NCI-H2171 (cell line): ENCODE measurements around the gene BCL2.
"Not testable (repeated sequence)": the region's sequence is repeated elsewhere in the genome, so short reads cannot be mapped to it uniquely, and the experiment has no call there.

ENCODE experiments used
- DNase-seq: peaks from one replicate; lab custom pipeline; 2025; lab: John Stamatoyannopoulos, UW

BCL2 gene

DNA sequence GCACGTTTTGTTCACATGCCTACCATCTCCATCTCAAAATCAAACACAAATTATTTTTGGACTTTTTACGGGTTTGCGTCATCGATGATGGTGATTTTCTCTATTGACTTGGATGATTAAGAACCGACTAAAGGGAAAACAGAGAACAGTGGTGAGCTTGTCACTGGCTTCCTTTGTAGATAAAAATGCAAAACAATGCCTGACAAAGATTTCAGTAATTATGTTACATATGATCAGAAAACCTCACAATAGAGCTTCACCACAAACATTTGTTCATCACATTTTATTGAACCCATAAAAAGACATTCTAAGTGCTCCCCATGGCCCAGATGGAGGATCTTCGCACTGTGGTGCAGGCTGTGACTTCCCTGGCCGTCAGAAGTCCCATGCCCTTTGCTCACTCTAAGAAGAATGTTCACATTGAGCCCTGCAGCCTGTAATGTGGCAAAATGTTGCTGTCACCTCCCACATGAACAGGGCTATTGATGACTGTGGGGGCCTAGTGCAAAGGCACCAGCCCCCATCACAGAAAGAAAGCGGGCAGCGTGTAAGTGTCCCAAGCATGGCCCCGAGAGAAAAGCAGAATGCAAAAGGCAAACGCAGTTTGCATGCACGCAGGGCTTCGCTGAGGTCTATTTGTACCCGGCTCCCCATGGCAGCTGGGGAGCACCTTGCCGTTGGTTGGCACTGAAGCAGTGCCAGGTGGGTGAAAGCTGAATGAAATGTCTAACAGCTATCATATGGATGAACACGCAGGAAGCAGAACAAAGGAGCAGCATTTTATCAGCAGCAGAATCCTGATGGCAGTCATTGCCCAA, 60.6 kb downstream of the BCL2 start:
- peak; percentile 53 for DNase-seq

DNA sequence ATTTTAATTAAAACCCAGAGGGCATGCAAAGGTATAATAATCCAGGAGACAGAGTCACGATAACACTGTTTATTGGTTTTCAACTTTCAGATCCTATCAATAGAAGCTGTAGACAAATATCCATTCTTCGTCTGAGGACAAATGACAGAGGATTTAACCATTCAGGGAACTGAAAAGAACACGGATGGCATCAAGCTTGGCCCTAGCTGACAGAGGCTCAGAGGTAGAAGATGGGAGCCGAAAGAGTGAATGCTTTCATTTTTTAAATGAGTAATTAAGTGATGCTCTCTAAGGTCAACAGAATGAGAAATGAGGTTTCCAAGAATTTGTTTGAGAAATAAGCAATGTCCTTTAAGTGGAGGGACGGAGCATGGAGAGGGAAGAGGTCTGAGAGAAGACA, 62.1 kb downstream of the BCL2 start:
- no peak for DNase-seq

DNA sequence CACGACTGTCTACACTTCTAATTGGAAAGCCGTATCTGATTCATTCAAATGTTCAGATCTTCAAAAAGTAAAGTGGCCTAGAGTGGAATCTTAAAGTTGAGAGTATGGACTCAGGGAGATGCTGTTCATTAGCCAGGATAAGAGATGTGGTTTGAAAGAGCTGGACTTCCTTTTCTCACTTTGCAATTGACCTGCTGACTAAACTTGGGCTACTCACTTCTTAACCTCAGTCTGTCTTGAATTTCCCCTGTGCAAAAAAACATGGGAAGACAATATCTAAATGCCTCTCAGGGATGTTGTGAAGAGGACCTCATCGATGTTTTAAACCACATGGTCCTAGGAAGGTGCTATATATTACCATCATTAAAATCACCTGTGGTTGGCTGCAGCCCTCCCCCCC, 64.1 kb downstream of the BCL2 start:
- DNase-seq: no peak

DNA sequence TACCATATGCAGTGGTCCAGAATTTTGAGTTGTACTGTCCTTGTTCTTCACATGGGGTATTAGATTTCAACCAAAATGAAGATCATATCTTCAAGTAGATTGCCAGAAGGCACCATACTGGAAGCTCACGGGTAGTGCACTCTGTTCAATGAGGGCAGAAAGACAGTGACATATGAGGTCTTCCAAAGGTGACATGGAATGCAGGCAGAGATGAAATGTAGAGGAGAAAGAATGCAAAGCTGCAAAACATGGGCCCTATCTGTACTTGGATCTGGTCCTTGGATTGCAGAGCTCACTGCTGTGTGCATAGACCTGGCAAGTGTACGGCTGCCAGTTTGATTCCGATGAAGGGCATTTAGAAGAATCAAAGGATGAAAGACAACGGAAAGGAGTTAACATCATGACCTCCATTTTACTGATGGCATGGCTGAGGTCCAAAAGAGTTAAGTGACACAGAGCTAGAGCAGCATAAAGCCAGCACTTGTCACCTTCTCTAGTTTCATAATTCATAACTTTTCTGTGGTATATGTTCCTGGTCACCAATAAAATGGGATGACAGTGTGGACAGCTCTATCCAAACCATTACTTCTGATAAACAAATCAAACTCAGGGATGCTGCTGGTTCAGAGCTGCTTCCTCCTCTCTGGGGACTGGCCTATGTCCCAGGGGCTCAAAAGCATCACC, 64.7 kb downstream of the BCL2 start:
- no peak for DNase-seq

DNA sequence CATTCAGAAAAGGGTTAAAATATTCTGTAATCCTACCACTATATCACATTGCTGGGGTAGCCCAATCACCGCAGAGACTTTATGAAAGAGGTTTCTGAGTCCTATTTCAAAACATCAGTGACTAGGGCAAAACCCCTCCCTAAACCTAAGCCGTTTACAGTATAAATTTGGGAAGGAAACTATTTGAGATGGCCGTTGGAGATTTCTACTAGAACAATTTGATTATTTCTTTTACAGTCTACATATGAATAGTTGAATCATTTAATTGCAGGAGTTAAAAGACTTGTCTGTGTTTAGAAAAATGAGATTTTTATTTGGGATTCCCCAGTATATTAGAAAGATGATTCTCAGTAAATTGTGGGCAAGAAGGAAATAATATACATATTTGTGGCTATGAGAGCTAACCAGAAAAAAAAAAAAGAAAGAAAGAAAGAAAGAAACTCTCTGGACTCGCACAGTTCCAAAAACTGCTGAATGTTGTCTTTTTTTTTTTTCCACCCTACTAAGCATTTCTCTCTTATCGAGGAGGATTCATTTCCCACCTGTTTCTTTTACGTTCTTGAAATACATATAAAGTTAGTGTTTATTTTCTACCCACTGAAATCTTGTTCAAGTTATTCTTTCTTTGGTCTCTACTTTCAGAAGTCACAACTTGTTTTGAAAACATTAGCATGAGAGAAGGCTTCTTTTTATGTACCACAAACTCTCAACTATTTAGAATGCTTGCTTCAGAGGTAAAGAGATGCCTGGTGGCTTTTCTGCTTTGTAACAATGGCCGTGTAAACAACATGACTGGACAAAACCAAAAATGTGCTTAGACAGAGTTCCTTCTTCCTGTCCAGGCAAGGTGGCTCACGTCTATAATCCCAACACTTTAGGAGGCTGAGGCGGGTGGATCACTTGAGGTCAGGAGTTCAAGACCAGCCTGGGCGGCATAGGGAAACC, 65.9 kb downstream of the BCL2 start:
- no peak for DNase-seq

DNA sequence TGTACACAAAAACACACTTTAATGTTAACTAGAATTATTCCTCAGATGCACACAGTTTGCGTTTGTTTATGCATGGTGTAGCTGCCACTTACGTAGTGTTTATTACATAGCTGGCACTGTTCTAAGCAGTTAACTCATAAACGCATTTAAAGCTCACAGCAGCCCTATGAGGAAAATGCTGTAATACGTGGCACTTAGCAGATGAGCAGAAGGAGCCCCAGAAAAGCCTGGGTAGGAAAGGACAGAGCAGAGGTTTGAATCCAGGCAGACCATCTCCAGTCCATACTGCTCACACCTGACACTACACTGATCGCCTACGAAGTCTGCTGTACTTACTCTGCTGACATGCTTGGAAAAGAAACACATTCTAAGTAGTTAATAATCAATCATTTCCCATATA, 66.6 kb downstream of the BCL2 start:
- DNase-seq: no peak

DNA sequence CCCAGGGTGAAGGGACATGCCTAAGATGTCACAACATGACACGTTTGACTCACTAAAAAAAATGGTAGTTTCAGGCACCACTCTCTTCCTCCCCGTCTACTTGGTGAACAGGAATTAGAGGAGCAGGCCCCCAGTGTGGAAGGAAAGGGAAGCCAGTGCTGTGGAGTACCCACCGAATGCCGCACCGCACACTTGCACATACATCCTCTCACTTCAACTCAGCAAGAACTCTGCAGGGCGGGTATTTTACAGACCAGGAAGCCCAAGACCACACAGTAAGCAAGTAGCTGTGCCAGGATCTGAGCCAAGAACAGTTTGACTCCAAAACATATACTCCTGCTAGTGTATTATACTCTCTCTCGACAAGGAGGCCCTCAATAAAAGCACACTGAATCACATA, 69.8 kb downstream of the BCL2 start:
- no peak for DNase-seq

DNA sequence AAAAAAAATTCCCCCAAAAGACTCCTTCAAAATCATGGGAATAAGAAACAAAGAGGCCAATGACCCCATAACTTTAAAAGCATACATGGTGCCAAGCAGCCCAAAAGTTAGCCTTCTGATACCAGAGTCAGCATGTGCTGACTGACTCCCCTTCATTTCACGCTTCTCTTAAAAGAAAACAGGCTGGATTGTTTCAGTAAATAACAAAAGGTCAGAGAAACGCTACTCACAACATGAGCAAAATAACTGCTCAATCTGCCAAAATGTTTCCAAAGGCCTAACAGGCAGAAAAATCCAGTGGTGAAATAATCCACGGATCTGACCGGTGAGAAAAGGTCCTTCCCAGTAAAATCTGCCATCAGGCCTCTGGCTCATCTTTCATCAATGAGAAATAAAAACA, 71.6 kb downstream of the BCL2 start:
- no peak for DNase-seq

DNA sequence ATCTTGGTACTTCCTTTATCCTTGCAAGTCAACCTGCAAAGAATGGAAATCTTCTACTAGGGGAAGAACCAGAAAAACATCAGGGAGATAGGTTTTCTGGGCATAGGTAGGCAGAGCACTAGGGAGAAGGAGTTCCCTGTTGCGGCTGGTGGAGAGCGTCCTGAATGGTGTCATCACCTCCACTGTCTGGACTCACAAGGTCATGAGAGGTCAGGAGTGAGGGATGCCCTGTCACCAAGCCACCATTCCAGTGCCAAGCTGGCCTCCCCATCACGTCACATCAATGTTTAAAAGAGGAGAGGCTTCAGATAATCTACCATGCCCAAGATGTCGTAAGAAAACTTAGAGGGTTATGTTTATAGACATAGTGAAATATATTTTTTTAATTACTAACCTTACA, 72.1 kb downstream of the BCL2 start:
- no peak for DNase-seq

DNA sequence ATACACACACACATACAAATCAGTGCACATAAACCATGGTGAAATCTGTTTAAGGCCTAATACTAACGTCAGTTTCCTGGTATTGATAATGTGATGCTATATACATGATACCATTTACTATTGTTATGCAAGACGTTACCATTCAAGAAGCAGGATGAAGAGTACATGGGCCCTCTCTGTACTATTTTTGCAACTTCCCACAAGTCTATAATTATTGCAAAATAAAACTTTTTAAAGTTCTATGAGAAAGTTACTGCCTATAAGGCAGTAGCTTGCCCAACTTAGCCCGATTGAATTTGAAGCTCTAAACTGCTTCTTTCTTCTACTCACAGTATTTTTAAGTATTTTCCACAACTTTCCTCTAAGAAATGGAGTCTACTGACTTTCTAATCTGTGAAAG, 74.0 kb downstream of the BCL2 start:
- DNase-seq: no peak

DNA sequence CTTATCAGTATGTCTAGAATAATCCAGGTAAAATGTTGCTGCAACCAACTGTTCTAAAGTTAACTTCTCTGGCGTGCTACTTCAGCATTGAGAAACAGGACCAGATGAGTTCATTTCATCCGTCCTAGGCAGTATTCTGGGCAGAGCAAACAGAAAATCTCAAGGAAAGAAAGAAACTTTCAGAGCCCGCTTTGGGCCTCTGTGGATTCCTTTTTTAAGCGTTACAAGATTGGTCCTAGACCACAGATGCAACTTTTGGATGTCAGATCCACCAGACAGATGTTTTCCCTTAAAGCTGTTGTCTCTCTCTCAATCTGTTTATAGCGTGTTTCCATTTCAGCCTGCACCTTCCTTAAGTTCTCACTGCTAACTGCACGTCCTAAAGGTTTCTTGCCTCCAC, 75.0 kb downstream of the BCL2 start:
- DNase-seq: no peak

DNA sequence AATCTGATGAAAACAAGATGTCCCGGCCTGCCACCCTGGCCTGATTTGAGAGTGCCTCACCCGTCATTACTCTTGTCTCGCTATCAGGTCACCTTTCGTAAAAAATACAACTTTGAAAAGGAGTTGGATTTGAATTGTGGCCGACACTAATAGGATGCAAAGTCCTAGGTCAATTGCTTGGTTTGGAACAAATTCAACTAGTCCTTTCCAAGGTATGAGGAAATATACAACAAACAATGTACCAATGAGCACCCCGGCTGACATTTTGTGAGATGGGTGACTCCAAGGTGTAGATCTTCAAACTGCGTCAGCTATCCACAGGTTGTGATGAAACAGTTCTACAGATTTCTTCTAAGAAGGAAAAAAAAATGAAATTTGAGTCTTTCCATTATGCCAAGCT, 77.8 kb downstream of the BCL2 start:
- no peak for DNase-seq

DNA sequence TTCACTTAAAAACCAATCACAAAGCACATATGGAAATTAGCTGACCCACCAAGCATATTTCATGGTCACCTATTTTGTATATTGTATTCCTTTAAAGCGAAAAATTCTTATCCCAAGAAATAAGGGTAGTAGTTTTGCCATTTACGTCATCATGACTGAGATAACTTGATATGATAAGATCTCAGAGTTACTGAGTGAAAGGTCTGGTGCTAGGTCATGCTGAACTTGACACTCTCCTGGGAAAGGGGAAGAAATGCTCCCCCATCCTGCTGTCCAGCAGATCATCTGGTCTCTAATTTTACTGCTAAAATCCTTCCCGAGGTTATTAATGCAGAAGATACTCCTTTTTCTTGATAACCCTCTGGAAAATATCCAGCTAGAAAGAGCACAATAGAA, 78.3 kb downstream of the BCL2 start:
- DNase-seq: no peak

DNA sequence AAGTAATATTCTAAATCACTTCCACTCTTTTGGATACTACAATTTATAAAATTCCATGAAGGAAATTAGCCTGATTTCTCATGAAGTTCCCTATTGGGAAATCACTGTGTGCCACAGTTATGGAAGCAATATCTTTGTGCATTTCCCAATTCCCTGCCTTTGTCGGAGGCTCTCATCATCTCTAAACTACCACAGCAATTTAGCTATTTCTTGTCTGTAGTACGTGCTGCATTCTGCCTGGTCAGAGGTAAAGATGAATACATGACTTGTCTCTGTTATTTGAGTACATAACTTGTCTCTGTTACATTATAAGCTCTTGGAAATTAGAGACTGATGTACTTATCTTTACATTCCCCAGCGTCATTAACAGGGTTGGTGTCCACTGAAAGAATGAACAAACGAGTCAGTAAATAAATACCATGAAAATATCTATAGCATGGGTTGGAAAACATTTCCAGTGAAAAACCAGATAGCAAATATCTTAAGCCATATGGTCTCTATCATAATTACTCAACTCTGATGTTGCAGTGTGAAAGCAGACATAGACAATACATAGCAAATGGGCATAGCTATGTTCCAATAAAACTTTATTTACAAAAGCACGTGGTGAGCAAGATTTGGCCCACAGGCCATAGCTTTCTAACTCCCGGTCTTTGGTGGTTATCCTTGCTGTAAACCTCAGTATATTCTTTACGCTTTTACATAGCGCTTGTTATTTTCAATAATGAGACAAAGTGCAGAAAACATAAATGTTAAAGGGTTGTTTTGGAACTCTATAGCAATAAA, 78.8 kb downstream of the BCL2 start:
- DNase-seq: no peak

DNA sequence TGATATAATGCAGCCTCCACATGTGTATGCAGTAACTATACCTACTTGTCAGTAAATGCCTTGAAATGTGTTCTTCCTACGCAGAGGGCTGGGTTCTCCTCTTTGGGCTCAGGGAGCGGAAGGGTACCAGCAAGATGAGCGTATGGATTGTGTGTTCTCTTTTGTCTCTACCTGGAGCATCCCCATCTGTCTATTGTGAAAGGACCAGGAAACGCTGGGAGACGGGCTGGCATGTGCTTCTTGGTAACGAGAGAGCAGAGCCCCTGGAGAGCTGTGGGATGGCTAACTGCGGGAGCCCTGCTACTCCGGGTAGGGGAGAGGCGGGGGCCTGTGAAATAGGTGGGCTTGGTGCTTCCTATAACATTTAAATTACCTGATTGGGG, 80.9 kb downstream of the BCL2 start:
- no peak for DNase-seq

DNA sequence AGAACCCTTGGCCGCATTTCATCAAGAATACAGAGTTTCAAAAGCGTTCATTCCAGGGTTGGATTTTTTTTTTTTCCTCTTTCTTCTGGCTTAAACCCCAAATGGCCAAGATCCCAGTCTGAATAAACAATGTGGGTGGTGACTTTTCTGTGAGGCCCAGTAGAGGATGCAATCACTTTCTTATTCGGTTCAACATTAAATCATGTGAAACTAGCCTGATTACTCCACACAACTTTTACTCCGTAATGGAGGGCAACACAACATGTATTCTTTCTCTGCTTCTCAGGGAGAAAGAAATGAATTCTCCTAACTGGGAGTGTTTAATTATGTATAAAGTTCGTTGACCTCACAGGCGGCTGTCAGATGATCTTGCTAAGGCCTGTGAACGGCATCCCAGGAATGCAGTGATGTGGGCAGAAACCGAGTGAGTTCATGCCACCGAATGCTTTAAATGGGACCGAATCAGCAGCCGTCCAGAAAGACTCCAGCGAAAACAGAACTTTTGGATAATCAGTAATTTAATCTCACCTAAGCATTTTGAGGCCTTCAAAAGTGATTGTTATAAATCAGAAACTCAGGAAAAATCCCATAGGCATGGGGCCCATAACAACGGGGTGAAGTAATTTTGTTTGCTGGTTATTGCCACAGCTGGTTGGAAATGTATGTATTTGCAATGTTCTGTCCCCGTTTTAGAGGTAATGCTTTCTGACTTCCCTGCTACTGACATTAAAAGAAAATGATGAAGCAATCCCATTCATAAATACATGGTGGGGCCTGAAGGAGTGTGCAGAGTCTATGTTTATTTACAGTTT, 81.5 kb downstream of the BCL2 start:
- DNase-seq: no peak

DNA sequence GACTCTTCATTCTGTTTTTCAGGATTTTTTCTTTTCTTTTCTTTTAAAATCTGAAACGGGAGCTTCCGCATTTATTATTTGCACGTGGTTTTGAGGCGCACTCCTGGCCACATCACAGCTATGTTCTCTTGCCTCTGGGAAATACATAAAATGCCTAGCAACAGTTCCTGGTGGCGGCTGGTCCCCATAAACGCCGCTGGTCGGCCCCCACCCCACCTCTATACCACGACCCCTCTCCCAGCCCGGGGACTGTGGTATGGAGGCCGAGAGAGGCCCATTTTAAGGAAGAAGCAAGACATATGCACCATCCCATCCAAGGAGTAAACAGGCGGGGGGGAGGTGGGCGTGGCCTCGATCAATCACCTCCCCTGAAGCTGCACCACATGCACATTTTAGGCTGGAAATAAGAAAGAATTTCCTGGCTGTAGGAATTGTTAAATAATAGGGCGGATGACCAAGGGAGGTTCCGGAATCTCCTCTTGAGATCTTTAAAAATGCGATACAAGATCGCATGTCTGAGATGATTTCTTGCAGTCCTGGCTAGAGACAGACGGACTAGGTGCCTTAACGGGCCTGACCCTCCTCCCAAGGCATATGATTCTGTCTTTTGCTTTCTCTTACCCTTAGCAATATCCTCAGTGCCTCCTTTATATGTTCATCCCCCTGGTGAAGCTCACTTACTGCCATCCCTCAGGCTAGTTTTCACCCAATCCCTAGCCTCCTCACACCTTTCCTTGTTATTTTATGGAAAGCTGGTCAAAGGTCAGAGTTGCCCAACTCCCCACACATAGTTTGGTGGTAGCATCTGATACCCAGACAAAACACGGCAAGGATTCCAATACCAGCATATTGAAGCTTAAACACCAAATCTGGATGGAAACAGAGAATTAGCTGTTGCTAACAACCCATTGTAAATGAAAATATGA, 82.4 kb downstream of the BCL2 start:
- DNase-seq: no peak

DNA sequence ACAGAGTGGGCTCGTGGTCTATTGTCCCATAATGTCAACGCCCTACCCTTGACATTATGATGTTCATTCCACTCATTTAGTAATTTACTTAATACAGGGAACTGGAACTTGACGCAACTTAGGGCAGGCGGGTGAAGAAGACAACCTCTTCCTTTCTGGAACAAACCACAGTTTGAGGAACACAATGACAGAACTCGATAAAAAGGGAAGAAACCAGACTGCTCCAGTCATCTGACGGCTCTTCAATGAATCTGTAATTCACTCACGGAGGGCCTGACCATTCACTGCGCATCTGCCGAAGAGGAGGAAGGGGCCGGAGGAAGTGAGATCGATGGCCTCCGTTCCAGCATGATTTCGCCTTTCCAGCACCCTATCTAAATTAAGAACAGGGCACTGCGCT, 83.2 kb downstream of the BCL2 start:
- DNase-seq: no peak

DNA sequence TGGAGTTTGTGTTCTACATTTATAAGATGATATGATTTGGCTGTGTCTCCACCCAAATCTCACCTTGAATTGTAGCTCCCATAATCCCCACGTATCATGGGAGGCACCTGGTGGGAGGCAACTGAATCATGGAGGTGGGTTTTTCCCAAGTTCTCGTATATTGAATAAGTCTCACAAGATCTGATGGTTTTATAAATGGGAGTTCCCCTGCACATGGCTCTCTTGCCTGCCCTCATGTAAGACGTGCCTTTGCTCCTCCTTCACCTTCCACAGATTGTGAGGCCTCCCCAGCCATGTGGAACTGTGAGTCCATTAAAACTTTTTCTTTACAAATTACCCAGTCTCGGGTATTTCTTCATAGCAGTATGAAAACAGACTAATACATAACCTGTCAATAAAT, 83.6 kb downstream of the BCL2 start:
- not testable (repeated sequence) for DNase-seq

DNA sequence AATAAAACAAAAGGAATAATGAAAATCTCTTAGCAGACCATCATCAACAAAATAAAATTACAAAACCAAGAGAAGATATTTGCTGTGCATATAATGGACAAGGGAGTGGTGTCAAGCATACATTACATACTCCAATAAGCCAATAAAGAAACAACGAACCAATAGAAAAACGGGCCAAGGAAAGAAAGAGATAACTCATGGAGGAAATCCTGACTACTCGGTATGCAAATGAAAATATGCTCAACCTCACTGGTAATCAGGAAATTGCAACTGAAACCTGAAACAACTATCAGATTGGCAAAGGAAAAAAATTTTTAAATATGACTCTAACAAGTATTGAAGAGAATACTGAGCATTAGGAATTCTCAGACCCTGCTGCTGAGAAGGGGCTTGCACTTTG, 84.7 kb downstream of the BCL2 start:
- DNase-seq: no peak
